ENCODE data around the gene PTPN23. TPM values are rescaled to one million over a fixed set of nuclear protein-coding genes. Genes with fewer than 3 reads are reported as not detected.

The PTPN23 gene
- total and polyA plus RNA-seq, 10 of the 15 experiments (the other 5 are each of a cell fraction or from before 2014, with no cell fraction given): 0.44 to 28.6 (median 4.4) TPM

DNA sequence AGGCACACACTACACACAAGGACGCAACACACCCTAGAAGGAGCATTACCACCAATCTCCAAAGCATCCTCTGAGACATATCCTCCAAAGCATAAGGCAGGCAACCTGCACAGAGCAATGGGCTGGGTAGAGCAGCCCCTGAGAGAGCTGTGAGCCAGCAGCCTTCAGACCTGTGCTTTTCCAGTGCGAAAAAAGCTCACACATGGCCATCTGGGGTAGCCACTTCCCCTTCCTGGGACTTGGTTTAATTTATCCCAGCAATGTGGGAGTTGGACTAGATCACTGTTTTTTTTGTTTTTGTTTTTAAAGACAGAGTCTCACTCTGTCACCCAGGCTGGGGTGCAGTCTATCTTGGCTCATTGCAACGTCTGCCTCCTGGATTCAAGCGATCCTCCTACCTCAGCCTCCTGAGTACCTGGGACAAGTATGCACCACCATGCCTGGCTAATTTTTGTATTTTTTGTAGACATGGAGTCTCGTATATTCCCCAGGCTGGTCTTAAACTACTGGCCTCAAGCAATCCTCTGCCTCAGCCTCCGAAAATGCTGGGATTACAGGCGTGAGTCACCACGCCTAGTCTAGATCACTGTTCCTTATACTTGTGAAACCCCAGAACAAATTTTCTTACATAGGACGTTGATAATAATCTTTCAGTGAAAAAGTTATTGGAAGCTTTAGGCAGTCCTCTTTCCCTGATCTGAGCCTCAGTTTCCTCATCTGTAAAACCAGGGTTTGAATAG lies 18.9 kb downstream of the PTPN23 start (continued):
- TF ChIP-seq RFX5 (IDR thresholded peaks at IDR 0.05; ENCODE audit: low read depth, low read length): no peak

GRCh38 chr3:47404431-47404876 lies 23.6 kb downstream of the PTPN23 start:
- ChIA-PET SMC1A (ENCODE audit: uncharacterized antibody, unreplicated experiment) (no interaction called here), RAD21 (ENCODE audit: unreplicated experiment) (no interaction called here), POLR2A (interaction anchor here (0.6 kb wide), 1 partner anchor 141 kb away, joined by 5 read pairs; no protein-coding TSS in a partner anchor), CTCF (interaction anchor here (1.5 kb wide), 1 partner anchor 17 kb away, joined by 6 read pairs; no protein-coding TSS in a partner anchor)
- TF ChIP-seq MTA2 (IDR thresholded peaks at IDR 0.05; ENCODE audit: low read depth): no peak
- no peak for ATAC-seq
- Histone ChIP-seq H3K9ac (ENCODE audit: control insufficient read depth, insufficient read depth, low read length) (no peak overlapping the region), H2AFZ (ENCODE audit: control insufficient read depth, low read depth, low read length) (no peak overlapping the region), H3K4me3 (no peak overlapping the region), H4K20me1 (ENCODE audit: control insufficient read depth, insufficient read depth) (no peaks in the 10 kb centered on the region; the same call in 1 of the 2 replicates), H3K9me3 (replicated peaks; ENCODE audit: control insufficient read depth, insufficient read depth, low read length) (no peaks in the 10 kb centered on the region), H3K79me2 (ENCODE audit: control insufficient read depth, insufficient read depth, low read length) (no peaks in the 10 kb centered on the region), H3K4me1 (ENCODE audit: control insufficient read depth, insufficient read depth, low read length) (no peaks in the 10 kb centered on the region), H3K27ac (ENCODE audit: control insufficient read depth, insufficient read depth) (no peak overlapping the region), H3K27me3 (replicated peaks in 1 of 2; ENCODE audit: control insufficient read depth in 2 of 2, insufficient read depth in 2 of 2, low read length in 1 of 2) (no peaks in the 10 kb centered on the region), H3K4me2 (ENCODE audit: control insufficient read depth, insufficient read depth) (no peak overlapping the region), H3K36me3 (ENCODE audit: control insufficient read depth in 2 of 2, insufficient read depth in 2 of 2, low read length in 1 of 2) (peaks cover 21 to 31% of the 10 kb centered on the region in 2 experiments; a peak in 3 of 4 replicates)
- DNase-seq (ENCODE audit: low read depth, low spot score): no peak
- intact Hi-C loops (cut with micrococcal nuclease; ENCODE audit: unreplicated experiment) (no loop called here), in situ Hi-C loops (cut with MboI) (no loop called here)
- BruUV-seq (replicated peaks): no TSS peak
- WGBS (ENCODE audit: insufficient coverage, insufficient replicate concordance, low lambda C conversion rate, missing lambda C conversion rate): 96% methylated on average over 13 of the region's 13 CpGs
- no peak for FAIRE-seq

DNA sequence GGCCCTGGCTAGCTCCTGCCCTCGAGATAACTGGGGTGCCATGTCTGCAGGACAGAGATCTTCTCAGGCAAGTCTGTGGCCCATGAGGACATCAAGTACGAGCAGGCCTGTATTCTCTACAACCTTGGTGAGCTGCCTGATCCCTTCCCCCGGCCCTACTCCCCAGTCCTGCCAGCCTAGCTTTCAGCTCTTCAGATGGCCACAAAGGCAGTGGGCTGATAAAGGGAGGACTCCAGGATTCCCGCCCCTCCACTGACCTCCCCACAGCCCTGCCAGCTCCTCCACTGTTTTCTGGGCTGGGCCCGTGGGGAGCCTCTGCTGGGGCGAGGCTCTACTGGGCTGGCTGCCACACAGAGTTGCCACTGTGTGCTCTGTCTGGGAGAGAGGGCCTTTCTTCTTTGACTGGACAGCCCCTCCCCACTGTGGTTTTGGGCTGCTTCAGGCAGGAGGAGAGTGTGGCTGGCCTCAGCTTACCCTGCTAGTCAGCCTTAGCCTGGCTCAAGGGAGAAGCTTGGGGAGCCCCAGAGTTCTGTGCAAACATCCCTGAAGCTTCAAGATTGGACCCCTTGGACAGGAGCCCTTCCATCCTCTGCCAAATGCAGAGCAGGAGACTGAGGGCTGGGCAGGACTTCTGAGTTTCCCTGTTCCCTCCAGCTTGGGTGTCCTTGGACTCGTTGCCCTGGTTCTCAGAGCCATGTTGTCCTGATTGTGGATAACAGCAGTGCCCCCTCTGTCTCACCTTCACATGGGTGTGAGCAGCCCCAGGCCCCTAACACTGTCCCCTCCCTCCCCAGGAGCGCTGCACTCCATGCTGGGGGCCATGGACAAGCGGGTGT lies 24.4 kb downstream of the PTPN23 start:
- H3K4me1 ChIP-seq (ENCODE audit: control insufficient read depth, insufficient read depth, low read length): no peaks in the 10 kb centered on the region
- DNase-seq (ENCODE audit: low read depth, low spot score) (no peak), FAIRE-seq (no peak), ATAC-seq (no peak)
- H3K27me3 ChIP-seq (replicated peaks in 1 of 2; ENCODE audit: control insufficient read depth in 2 of 2, insufficient read depth in 2 of 2, low read length in 1 of 2): no peaks in the 10 kb centered on the region
- intact Hi-C loops (cut with micrococcal nuclease; ENCODE audit: unreplicated experiment): no loop called here
- H3K4me3 ChIP-seq: no peak overlapping the region
- H3K9me3 ChIP-seq (replicated peaks; ENCODE audit: control insufficient read depth, insufficient read depth, low read length): no peaks in the 10 kb centered on the region
- H2AFZ ChIP-seq (ENCODE audit: control insufficient read depth, low read depth, low read length): no peak overlapping the region
- H3K4me2 ChIP-seq (ENCODE audit: control insufficient read depth, insufficient read depth): no peak overlapping the region
- RAD21 ChIA-PET (ENCODE audit: unreplicated experiment): no interaction called here
- no peaks in the 10 kb centered on the region; the same call in 1 of the 2 replicates for H4K20me1 ChIP-seq (ENCODE audit: control insufficient read depth, insufficient read depth)
- H3K9ac ChIP-seq (ENCODE audit: control insufficient read depth, insufficient read depth, low read length): no peak overlapping the region
- CTCF ChIA-PET: interaction anchor here (1.5 kb wide), 1 partner anchor 16 kb away, joined by 6 read pairs; no protein-coding TSS in a partner anchor
- POLR2A ChIA-PET: interaction anchor here (0.6 kb wide), 1 partner anchor 140 kb away, joined by 5 read pairs; no protein-coding TSS in a partner anchor
- no TSS peak for BruUV-seq (replicated peaks)
- H3K27ac ChIP-seq (ENCODE audit: control insufficient read depth, insufficient read depth): no peak overlapping the region
- peaks cover 21 to 37% of the 10 kb centered on the region in 2 experiments; a peak in 3 of 4 replicates for H3K36me3 ChIP-seq (ENCODE audit: control insufficient read depth in 2 of 2, insufficient read depth in 2 of 2, low read length in 1 of 2)
- in situ Hi-C loops (cut with MboI): no loop called here
- WGBS (ENCODE audit: insufficient coverage, insufficient replicate concordance, low lambda C conversion rate, missing lambda C conversion rate): 70% methylated on average over 9 of the region's 9 CpGs
- SMC1A ChIA-PET (ENCODE audit: uncharacterized antibody, unreplicated experiment): no interaction called here
- H3K79me2 ChIP-seq (ENCODE audit: control insufficient read depth, insufficient read depth, low read length): no peaks in the 10 kb centered on the region
- TF ChIP-seq TCF12 (IDR thresholded peaks at IDR 0.05; ENCODE audit: low read depth, low read length): no peak
- no peak for TF ChIP-seq EGR1 (IDR thresholded peaks at IDR 0.05; ENCODE audit: borderline replicate concordance in 1 of 2, low read depth in 2 of 2, low read length in 2 of 2)
- no peak for TF ChIP-seq FOXM1 (IDR thresholded peaks at IDR 0.05; ENCODE audit: low read depth, low read length)
- TF ChIP-seq ELK1 (IDR thresholded peaks at IDR 0.05; ENCODE audit: low read depth, low read length): no peak
- TF ChIP-seq BMI1 (IDR thresholded peaks at IDR 0.05; ENCODE audit: borderline replicate concordance): no peak
- no peak for TF ChIP-seq SUZ12 (IDR thresholded peaks at IDR 0.05; ENCODE audit: unreplicated experiment)
- TF ChIP-seq, protein P1, sequence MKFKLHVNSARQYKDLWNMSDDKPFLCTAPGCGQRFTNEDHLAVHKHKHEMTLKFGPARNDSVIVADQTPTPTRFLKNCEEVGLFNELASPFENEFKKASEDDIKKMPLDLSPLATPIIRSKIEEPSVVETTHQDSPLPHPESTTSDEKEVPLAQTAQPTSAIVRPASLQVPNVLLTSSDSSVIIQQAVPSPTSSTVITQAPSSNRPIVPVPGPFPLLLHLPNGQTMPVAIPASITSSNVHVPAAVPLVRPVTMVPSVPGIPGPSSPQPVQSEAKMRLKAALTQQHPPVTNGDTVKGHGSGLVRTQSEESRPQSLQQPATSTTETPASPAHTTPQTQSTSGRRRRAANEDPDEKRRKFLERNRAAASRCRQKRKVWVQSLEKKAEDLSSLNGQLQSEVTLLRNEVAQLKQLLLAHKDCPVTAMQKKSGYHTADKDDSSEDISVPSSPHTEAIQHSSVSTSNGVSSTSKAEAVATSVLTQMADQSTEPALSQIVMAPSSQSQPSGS (IDR thresholded peaks at IDR 0.05; ENCODE audit: low read length): no peak
- TF ChIP-seq DPF2 (IDR thresholded peaks at IDR 0.05): no peak
- TF ChIP-seq GABPA (IDR thresholded peaks at IDR 0.05; ENCODE audit: low read depth): no peak
